ENCODE measurements around the gene PRAC1.

The PRAC1 gene

DNA sequence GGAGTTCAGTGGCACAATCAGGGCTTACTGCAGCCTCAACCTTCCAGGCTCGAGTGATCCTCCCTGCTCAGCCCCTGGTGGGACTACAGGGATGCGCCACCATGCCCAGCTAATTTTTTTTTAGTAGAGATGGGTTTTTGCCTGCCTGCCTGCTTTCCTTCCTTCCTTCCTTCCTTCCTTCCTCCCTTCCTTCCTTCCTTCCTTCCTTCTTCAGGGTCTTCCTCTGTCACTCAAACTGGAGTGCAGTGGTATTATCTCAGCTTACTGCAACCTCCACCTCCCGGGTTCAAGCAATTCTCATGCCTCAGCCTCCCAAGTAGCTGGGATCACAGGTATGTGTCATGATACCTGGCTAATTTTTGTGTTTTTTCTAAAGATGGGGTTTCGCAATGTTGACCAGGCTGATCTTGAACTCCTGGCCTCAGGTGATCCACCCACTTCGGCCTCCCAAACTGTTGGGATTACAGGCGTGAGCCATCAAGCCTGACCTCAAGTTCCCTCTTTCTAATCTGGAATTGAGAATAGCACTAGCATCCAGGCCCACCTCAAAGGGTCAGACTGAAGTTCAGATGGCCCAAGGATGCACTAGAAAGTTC lies 45.3 kb downstream of the PRAC1 start:
- Histone ChIP-seq H3K27me3 (replicated peaks in 2 of 5; ENCODE audit: control insufficient read depth in 4 of 5, insufficient read depth in 5 of 5, low read length in 4 of 5) (peaks cover 5 to 68% (median 19%) of the 10 kb centered on the region in 5 experiments), H3K36me3 (ENCODE audit: control insufficient read depth in 4 of 4, insufficient read depth in 4 of 4, low read length in 3 of 4) (no peaks in the 10 kb centered on the region), H3K4me1 (ENCODE audit: control extremely low read depth in 1 of 4, control insufficient read depth in 4 of 4, insufficient read depth in 4 of 4, low read length in 3 of 4) (peaks cover 0 to 4% (median 0%) of the 10 kb centered on the region in 4 experiments), H3K27ac (ENCODE audit: insufficient read depth in 1 of 2, low read depth in 1 of 2, low read length in 2 of 2, poor library complexity in 1 of 2, severe bottlenecking in 2 of 2) (no peak overlapping the region), H3K4me3 (ENCODE audit: control insufficient read depth in 1 of 7, extremely low read depth in 1 of 7, insufficient read depth in 4 of 7, low read depth in 2 of 7, low read length in 6 of 7) (no peak overlapping the region), H3K9me3 (ENCODE audit: control extremely low read depth in 1 of 5, control insufficient read depth in 4 of 5, insufficient read depth in 2 of 5, low read depth in 1 of 5, low read length in 4 of 5) (no peaks in the 10 kb centered on the region)
- POLR2A ChIA-PET = no interaction called here
- CTCF ChIA-PET = interaction anchor here (1.1 to 4.6 kb wide), 5 partner anchors 12 to 113 kb away, joined by 3 to 35 read pairs (median 8); no protein-coding TSS in a partner anchor
- WGBS (ENCODE audit: insufficient coverage) = 94% methylated on average over 4 of the region's 6 CpGs
- no peak for DNase-seq

DNA sequence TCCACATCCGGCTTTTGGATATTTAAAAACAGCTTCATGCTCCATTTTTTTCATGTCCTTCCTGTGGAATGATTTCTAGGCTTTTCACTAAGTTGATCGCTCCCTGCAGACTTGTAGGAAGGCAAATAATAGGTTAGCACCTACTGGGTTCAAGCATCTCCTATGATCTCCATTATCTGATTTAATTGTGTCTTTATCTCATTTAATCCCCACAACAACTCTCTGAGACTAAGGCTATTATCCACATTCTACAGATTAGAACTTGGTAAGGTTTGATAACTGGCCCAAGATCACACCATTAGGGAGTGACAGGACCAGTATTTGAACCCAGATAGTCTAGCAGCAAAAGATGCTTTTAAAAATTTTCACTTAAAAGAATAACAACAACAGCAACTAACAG lies 50.0 kb downstream of the PRAC1 start:
- CTCF ChIA-PET = interaction anchor here (0.9 to 2.3 kb wide), 14 partner anchors 9 to 208 kb away, joined by 3 to 10 read pairs (median 4); no protein-coding TSS in a partner anchor
- POLR2A ChIA-PET = interaction anchor here (0.6 kb wide), 1 partner anchor 292 kb away, joined by 9 read pairs; no protein-coding TSS in a partner anchor
- Histone ChIP-seq H3K27me3 (replicated peaks in 2 of 5; ENCODE audit: control insufficient read depth in 4 of 5, insufficient read depth in 5 of 5, low read length in 4 of 5) (peaks cover 5 to 52% (median 24%) of the 10 kb centered on the region in 5 experiments), H3K36me3 (ENCODE audit: control insufficient read depth in 4 of 4, insufficient read depth in 4 of 4, low read length in 3 of 4) (no peaks in the 10 kb centered on the region), H3K4me3 (ENCODE audit: control insufficient read depth in 1 of 7, extremely low read depth in 1 of 7, insufficient read depth in 4 of 7, low read depth in 2 of 7, low read length in 6 of 7) (no peak overlapping the region), H3K9me3 (ENCODE audit: control extremely low read depth in 1 of 5, control insufficient read depth in 4 of 5, insufficient read depth in 2 of 5, low read depth in 1 of 5, low read length in 4 of 5) (no peaks in the 10 kb centered on the region), H3K4me1 (ENCODE audit: control extremely low read depth in 1 of 4, control insufficient read depth in 4 of 4, insufficient read depth in 4 of 4, low read length in 3 of 4) (peaks cover 0 to 3% (median 0%) of the 10 kb centered on the region in 4 experiments), H3K27ac (ENCODE audit: insufficient read depth in 1 of 2, low read depth in 1 of 2, low read length in 2 of 2, poor library complexity in 1 of 2, severe bottlenecking in 2 of 2) (no peak overlapping the region)
- no peak for DNase-seq
- WGBS (ENCODE audit: insufficient coverage) = 100% methylated on average over 2 of the region's 2 CpGs

All from common myeloid progenitor, CD34-positive (primary cell).